Heart right ventricle (tissue), 16 donors: Measurements from ENCODE around the gene GYG1. TPM values are rescaled to one million over a fixed set of nuclear protein-coding genes. Genes with fewer than 3 reads are reported as not detected.

Experiments used
- ATAC-seq, 8 donors: fragments of 200-7000 bp; cut with Tn5 transposase; one replicate each; pipeline ENCODE4 v1.9.1; 2020; ENCODE audit warnings: mild to moderate bottlenecking in 8 of 8, moderate library complexity in 8 of 8, moderate number of reproducible peaks in 1 of 8
- DNase-seq, 2 donors: peaks; one replicate each; pipeline ENCODE4 v3.0.0-alpha.2; 2020
- H3K27ac ChIP-seq, 10 donors: fragments of 200-600 bp; sonication (generic) in 2 of 10; one replicate each; pipeline versions ENCODE4 v1.5.0 to v1.8.0; 2020 to 2022; ENCODE audit warnings: mild to moderate bottlenecking in 3 of 10
- H3K27me3 ChIP-seq, 7 donors: fragments of 200-600 bp; one replicate each; pipeline ENCODE4 v1.8.0; 2021 to 2022; ENCODE audit warnings: mild to moderate bottlenecking in 2 of 7
- H3K36me3 ChIP-seq, 9 donors: fragments of 200-600 bp; sonication (generic) in 1 of 9; one replicate each; pipeline versions ENCODE4 v1.5.0 to v1.8.0; 2020 to 2022; ENCODE audit warnings: mild to moderate bottlenecking in 2 of 9
- H3K4me1 ChIP-seq, 9 donors: fragments of 200-600 bp; sonication (generic) in 1 of 9; one replicate each; pipeline versions ENCODE4 v1.5.0 to v1.8.0; 2020 to 2022; ENCODE audit warnings: mild to moderate bottlenecking in 4 of 9
- H3K4me3 ChIP-seq, 10 donors: fragments of 200-600 bp; sonication (generic) in 2 of 10; one replicate each; pipeline versions ENCODE4 v1.5.0 to v1.8.0; 2020 to 2022; ENCODE audit warnings: mild to moderate bottlenecking in 7 of 10, moderate library complexity in 2 of 10
- H3K9me3 ChIP-seq, 11 donors: fragments of 200-600 bp in 10 of 11; sonication (generic) in 2 of 11; one replicate each; pipeline versions ENCODE4 v1.5.0 to v1.8.0; 2013 to 2022; ENCODE audit warnings: mild to moderate bottlenecking in 2 of 11, control low read depth in 1 of 11, moderate library complexity in 1 of 11
- CTCF ChIP-seq, 9 donors: fragments of 200-600 bp; sonication (generic) in 2 of 9; IDR thresholded peaks; one replicate each; pipeline versions ENCODE4 v1.5.0 to v1.8.0; 2021 to 2022; ENCODE audit warnings: antibody characterized with exemption in 9 of 9, mild to moderate bottlenecking in 5 of 9, moderate library complexity in 1 of 9
- WGBS, 2 donors: extraction: QIAGEN DNeasy Blood & Tissue Kit; methylation state at CpG; one replicate each; pipeline ENCODE4 v1.1.7; 2013; ENCODE audit warnings: inconsistent platforms in 1 of 2; 5-methylcytosine and 5-hydroxymethylcytosine counted together
- intact Hi-C, 10 donors: fragments of 100-400 bp; cut with DNase I; formaldehyde crosslinking; loops; one replicate each; pipeline versions ENCODE4 v1.11.1 to v1.14.2; 2022
- long read RNA-seq, 3 donors: library from polyadenylated mRNA; unstranded; transcript quantifications; one replicate each; pipeline ENCODE4 v2.0.0, GENCODE V29; 2020 to 2021
- polyA plus RNA-seq, 2 donors: library from polyadenylated mRNA; stranded (reverse); fragments of 200-250 nt; gene quantifications; one replicate each; pipeline ENCODE4 v1.2.3, GENCODE V29; 2013
- total RNA-seq, 10 donors: library from RNA; stranded (reverse); fragmentation: NEBNext Ultra II Directional in 3 of 10; extraction: Animal tissue kit (Norgen Biotek cat#: 25700) in 3 of 10; gene quantifications; one replicate each; pipeline versions ENCODE4 v1.2.1 to v1.2.4, GENCODE V29; 2021 to 2023
- donor health status: Arrhythmogenic right ventricular cardiomyopathy.
- donor health status: ischemic (EF 13 %, LVEDD 7.1; RV severe dilation, severe dysfunction).
- donor health status: healthy with polysubstance abuse.
- donor health status: DM: no; HTN: yes; CAD: no.
- donor health status: DM: no; HTN: no; CAD: no.
- donor health status: ischemic (EF 25% LVEDD 6.9; RV normal size, moderate dysfunction).
- donor health status: ischemic (EF 25% LVEDD 5.7; RV mildly dilated, moderate dysfunction).
- donor health status: healthy.
- donor health status: DM: yes; HTN: yes; CAD: no.
- donor health status: Ischemic cardiomyopathy.
- donor health status: ischemic (EF 35%, LVEDD 5.7; RV mildly dilated, moderate dysfunction).
- donor health status: nonischemic (EF 11% LVEDD 7.7; RV severe dilation, severe dysfunction).
- donor health status: DM: yes; HTN: yes; CAD: no.
- donor health status: PGD.
- donor health status: ischemic (EF 29% LVEDD 5.4; RV normal size, mild dysfunction).
- donor health status: nonischemic (EF 23%, LVEDD 6.1; RV moderate dilation, normal function).

GYG1 gene
- total RNA-seq = 100 to 1,000 TPM; 126 to 210 (median 157) TPM
- polyA plus RNA-seq = 100 to 1,000 TPM in 1 of 2 donors, 10 to 100 TPM in 1; 56.5 to 156 TPM
- long read RNA-seq, donor 1, transcript GYG1-201 (7 exons, 1,890 nt) = major isoform, 127 of 139 reads
- long read RNA-seq, donor 1, partial matches to known transcripts = 4 of 139 reads
- long read RNA-seq, donor 1, other reads (novel, unspliced or antisense) = 6 of 139 reads
- long read RNA-seq, donor 2, transcript GYG1-201 (7 exons, 1,890 nt) = major isoform, 152 of 171 reads
- long read RNA-seq, donor 2, partial matches to known transcripts = 10 of 171 reads
- long read RNA-seq, donor 2, other reads (novel, unspliced or antisense) = 9 of 171 reads
- long read RNA-seq, donor 3, transcript GYG1-201 (7 exons, 1,890 nt) = major isoform, 415 of 454 reads
- long read RNA-seq, donor 3, transcript GYG1-210 (6 exons, 1,563 nt) = minor isoform, 7 of 454 reads
- long read RNA-seq, donor 3, partial matches to known transcripts = 19 of 454 reads
- long read RNA-seq, donor 3, other reads (novel, unspliced or antisense) = 13 of 454 reads

DNA sequence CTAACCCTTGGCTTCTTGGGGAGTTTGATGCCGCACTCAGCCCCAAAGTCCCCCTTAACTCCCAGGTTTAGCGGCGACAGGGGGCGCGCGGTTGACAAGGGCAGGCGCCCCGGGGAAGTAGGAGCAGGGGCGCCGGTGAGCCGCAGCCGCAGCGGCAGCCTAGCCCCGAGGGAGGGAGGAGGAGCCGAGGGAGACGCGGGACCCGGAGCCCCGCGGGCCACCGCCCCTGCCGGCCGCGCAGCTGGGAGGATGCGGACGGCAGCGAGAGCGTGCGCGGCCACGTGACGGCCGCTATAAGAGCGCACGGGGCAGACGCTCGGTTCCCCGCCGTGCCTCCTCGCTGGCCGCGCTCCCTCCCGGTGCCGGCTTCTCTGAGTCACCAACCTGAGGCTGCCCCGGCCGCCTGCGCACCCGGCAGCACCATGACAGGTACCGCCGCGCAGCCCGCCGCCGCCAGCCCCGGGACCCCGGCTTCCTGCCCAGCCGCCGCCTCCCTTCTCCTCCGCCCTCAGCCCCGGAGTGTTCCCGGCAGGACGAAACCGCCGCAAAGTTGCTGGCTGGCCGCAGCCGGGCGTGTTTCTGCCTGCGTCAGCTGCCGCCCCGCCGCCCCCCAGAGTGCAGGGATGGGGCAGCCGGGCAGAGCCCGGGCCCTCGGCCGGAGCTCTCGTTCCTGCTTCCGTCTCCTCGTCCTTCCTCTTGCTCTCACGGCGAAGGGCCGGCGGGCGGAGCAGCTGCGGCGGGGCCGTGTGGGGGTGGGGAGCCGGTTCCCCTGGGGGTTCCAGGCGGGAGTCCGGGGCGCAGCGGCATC, at the start of gene GYG1:
Gene GYG1, plus strand, starts transcription at position 322 of the 808 bp plus-strand sequence. Its CDS starts 101 bp downstream, at position 423.
- H3K27me3 ChIP-seq = no peaks in the 10 kb centered on the region
- TF ChIP-seq CTCF (IDR thresholded peaks at IDR 0.05) = peak in 7 of 9 donors; percentile 23 to 68 (median 43)
- H3K27ac ChIP-seq = peak within 1 kb of the TSS; percentile 94 to 99 (median 98)
- peaks cover 0 to 31% (median 18%) of the 10 kb centered on the region in 9 donors for H3K4me1 ChIP-seq
- peak within 1 kb of the TSS; percentile 70 to 99 (median 94) for H3K4me3 ChIP-seq
- 0% methylated on average over 77 to 91 of the region's 91 CpGs for WGBS, 2 donors
- intact Hi-C loops = loop anchor here in 1 of 10 donors (10.0 kb wide), 1 partner anchor 1613 kb away; the partner anchor contains the start of gene SELENOT
- ATAC-seq (peak; percentile 93 to 98 (median 95)), DNase-seq (peak; percentile 76 to 86)
- H3K9me3 ChIP-seq = no peaks in the 10 kb centered on the region
- H3K36me3 ChIP-seq = peaks cover 0 to 27% (median 18%) of the 10 kb centered on the region in 9 donors

DNA sequence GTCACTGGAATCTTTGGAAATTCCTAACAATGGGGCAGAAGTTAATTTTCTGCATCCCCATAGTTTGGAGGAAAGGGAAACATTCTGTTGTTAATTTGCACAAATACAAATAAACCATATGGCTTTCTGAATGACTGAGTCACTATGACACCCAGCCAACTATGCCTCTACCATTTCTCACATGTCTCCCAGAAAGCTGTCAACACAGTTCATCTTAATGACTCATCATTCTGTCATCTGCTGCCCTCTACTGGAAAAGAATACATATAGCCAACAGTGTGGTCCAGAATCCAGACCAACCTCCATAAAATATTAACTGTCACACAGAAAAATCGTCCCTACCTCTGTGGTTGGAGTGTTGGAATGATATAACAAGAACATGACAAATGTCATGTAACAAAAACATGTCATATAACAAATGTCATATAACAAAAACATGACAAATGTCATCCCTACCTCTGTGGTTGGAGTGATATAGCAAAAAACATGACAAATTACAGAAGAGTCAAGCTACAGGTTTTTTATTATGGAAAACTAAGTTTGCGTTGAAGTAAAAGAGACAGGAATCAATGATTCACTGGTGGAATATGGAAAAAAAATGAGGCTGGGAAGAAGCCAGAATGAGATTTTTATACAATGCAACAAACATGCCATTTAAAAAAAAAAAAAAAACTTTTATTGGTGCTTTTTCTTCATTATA, 47.7 kb upstream of the GYG1 start:
- TF ChIP-seq CTCF (IDR thresholded peaks at IDR 0.05) = peak; percentile 37 to 77 (median 72)
- Histone ChIP-seq H3K9me3 (no peaks in the 10 kb centered on the region), H3K36me3 (no peaks in the 10 kb centered on the region), H3K27ac (no peak overlapping the region), H3K4me3 (no peak overlapping the region), H3K27me3 (no peaks in the 10 kb centered on the region), H3K4me1 (peaks cover 0 to 3% (median 0%) of the 10 kb centered on the region in 9 donors)
- ATAC-seq = peak; percentile 74 to 93 (median 82)
- peak in 1 of 2 donors; percentile 29 for DNase-seq
- intact Hi-C loops = loop anchor here in 7 of 10 donors (2.0 to 10.0 kb wide), 6 partner anchors 79 to 629 kb away; partner anchors contain the start of gene CPA3 (in 1 of the 7)
- WGBS, 2 donors = 40 to 46% methylated on average over 2 of the region's 2 CpGs

DNA sequence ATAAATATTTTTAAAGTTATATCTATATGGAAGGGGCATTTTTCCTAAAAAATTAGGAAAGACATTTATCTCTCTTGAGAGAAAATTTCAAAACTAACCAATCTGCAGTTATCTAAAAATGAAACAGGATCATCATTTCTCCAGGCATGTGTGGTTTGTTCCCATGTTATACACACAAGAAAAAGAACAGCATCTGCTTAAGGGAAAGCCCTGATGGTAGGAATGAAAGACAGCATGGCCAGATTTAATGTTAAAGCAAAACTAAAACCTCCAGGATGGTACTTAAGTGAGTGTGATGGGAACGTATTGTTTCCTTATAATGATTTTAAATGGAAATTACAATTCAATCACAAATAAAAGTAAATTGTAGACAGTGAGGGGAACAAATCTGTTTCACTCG, 46.2 kb upstream of the GYG1 start:
- intact Hi-C loops = loop anchor here in 6 of 10 donors (2.0 to 10.0 kb wide), 7 partner anchors 80 to 630 kb away; partner anchors contain the start of gene CPA3 (in 1 of the 6)
- 88 to 89% methylated on average over 2 of the region's 2 CpGs for WGBS, 2 donors
- TF ChIP-seq CTCF (IDR thresholded peaks at IDR 0.05) = no peak

More for the DNA sequence above, 46.2 kb upstream of the GYG1 start:
- ATAC-seq = no peak
- Histone ChIP-seq H3K27me3 (no peaks in the 10 kb centered on the region), H3K27ac (no peak overlapping the region), H3K9me3 (no peaks in the 10 kb centered on the region), H3K4me1 (peaks cover 0 to 3% (median 0%) of the 10 kb centered on the region in 9 donors), H3K4me3 (no peak overlapping the region), H3K36me3 (no peaks in the 10 kb centered on the region)
- no peak for DNase-seq
